ENCODE data around the gene RARA. TPM values are rescaled to one million over a fixed set of nuclear protein-coding genes. Genes with fewer than 3 reads are reported as not detected.
A peak's percentile ranks its signal among the peaks of the same experiment; 100 is the strongest.
"Not testable (repeated sequence)": the region's sequence is repeated elsewhere in the genome, so short reads cannot be mapped to it uniquely, and the experiment has no call there.

RARA gene
- total RNA-seq, 1 experiment from 2014 or later = 11.4 TPM

DNA sequence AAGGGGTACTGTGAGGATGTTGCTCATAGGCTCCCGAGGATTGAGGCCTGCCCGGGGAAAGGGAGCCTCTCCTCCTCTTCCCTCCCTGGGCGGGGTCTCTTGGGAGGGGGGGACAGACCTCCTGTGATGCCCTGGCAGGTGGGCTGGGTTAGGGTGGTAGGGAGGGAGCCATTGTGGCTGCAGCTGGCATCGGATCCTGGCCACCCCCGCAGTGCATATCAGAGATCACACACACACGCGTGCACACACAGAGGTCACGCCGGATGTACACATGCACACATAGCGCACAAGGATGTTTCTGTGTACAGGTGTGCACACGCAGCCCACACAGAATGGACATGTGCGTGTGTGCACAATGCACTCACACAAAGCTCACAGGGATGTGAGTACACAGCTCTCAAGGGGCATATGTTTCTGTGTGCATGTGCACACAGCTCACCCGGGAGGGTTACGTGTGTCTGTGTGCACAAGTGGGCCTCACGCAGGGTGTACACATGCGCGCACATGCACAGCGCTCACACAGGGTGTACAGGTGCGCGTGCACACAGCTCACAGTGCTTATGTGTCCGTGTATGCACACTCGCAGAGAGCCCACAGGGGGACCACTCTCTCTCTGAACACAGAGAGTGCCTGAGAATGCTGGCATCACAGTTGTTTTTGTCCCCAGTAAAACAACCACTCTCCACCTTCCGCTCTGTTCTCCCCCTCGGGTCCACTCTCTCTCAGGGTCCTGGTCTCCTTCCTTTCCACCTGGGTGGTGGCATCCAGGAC, 53.1 kb downstream of the RARA start:
- no peak for DNase-seq (ENCODE audit: low read depth)
- in situ Hi-C loops (cut with HindIII; ENCODE audit: low pct_unique_long_range_greater_than_20kb, low sequenced_read_pairs) = no loop called here

GRCh38 chr17:40362696-40363110, 53.7 kb downstream of the RARA start:
- in situ Hi-C loops (cut with HindIII; ENCODE audit: low pct_unique_long_range_greater_than_20kb, low sequenced_read_pairs) = no loop called here
- DNase-seq (ENCODE audit: low read depth) = peak; percentile 80

DNA sequence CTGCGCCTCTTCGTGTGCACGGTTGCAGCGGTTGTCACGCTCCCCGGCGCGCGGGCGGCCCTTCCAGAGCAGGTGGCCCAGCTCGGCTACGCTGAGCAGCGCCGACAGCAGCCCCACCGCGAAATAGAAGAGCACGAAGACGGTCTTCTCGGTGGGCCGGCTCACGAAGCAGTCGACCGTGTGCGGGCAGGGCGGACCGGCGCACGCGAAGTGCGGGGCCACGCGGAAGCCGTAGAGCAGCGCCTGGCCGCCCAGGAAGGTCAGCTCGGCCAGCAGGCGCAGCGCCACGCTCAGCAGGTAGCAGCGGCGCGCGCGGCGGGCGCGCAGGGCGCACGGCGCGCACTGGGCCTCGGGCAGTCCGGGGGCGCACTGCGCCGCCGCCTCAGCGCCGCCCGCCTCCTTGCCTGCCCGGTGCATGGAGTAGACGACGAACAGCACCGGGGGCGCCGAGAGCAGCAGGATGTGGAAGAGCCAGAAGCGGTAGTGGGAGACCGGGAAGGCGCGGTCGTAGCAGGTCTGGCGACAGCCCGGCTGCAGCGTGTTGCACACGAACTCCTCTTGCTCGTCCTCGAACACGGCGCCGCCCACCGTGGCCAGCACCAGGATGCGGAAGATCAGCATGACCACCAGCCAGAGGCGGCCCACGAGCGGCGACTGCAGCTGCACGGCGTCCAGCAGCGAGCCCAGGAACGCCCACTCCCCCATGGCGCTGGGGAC, 54.3 kb downstream of the RARA start:
- peak; percentile 61 for DNase-seq (ENCODE audit: low read depth)
- in situ Hi-C loops (cut with HindIII; ENCODE audit: low pct_unique_long_range_greater_than_20kb, low sequenced_read_pairs) = no loop called here

DNA sequence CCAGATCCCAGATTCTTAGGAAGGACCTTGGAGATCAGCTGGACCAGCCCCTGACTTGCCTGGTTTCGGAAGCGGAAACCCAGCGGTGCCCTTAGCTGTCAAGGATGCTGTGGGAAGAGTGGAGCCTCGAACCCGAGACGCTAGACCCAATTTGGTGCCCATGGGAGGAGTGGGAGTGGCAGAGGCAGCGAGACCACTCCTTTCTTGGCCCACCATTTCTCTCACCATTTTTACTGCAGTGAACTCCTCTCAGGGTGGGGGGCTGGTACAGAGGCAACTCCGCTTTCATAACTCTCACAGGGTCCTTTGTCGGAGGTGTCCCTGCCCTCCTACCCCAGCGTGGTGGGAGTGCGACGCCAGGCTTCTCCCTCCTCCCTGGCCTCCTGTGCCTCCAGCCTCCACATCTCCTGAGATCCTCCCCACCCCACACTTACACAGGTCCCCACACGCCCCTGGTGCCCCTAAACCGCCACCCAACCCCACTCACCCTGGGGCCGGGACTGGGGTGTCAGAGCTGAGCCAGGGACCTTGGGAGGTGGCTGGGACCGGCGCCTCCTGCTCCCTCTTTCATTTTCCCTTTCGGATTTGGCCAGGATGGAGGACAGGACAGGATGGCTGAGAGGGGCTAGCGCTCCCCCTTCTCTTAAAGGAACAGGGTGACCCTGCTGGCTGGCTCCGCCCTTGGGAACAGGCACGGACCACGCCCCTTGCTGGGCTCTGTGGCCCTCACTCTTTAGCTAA, 55.3 kb downstream of the RARA start, which contains the start of gene GJD3:
Gene GJD3 (minus strand): TSS at position 617 of the 741 bp plus-strand sequence. CDS start 922 bp downstream, outside the sequence.
- in situ Hi-C loops (cut with HindIII; ENCODE audit: low pct_unique_long_range_greater_than_20kb, low sequenced_read_pairs) = no loop called here
- DNase-seq (ENCODE audit: low read depth) = no peak

GRCh38 chr17:40364906-40365305, 55.9 kb downstream of the RARA start:
- DNase-seq (ENCODE audit: low read depth) = no peak

GRCh38 chr17:40366076-40366860, 57.3 kb downstream of the RARA start:
- no peak for DNase-seq (ENCODE audit: low read depth)
- in situ Hi-C loops (cut with HindIII; ENCODE audit: low pct_unique_long_range_greater_than_20kb, low sequenced_read_pairs) = no loop called here

More at GRCh38 chr17:40364906-40365305, 55.9 kb downstream of the RARA start:
- in situ Hi-C loops (cut with HindIII; ENCODE audit: low pct_unique_long_range_greater_than_20kb, low sequenced_read_pairs) = no loop called here

- in situ Hi-C loops (cut with HindIII; ENCODE audit: low pct_unique_long_range_greater_than_20kb, low sequenced_read_pairs) = no loop called here
- no peak for DNase-seq (ENCODE audit: low read depth)
These were observed 58.0 kb downstream of the RARA start for GRCh38 chr17:40366861-40367518.

DNA sequence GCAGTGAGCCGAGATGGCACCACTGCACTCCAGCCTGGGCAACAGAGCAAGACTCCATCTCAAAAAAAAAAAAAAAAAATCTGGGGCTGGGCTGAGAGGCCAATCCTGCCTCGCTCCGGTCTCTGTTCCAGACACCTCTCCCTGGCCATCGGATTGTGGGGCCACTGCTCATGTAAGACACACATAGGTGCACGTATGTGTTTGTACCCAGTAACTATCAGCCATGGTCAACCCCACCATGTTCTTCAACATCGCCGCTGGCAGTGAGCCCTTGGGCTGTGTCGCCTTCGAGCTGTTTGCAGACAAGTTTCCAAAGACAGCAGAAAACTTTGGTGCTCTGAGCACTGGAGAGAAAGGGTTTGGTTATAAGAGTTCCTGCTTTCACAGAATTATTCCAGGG, 58.7 kb downstream of the RARA start:
- in situ Hi-C loops (cut with HindIII; ENCODE audit: low pct_unique_long_range_greater_than_20kb, low sequenced_read_pairs) = not testable (repeated sequence)

DNA sequence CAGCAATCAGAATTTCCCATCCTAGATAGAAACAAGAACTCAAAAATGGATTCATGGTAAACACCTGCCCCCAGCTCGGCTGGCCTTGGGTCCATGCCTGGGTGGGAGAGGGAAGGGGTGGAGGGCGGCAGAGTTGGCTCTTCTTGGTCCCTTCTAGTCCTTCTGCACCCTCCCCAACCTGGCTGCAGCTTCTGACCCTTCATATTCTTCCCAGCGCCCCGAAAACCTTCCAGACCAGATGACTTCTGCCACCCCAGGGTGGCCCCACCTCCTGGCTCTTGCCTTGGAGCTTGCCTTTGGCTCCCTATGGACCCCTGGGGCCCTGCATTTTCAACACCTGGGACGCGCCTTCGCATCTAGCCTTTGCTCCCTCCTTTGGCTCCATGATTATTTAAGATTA, 60.9 kb downstream of the RARA start:
- in situ Hi-C loops (cut with HindIII; ENCODE audit: low pct_unique_long_range_greater_than_20kb, low sequenced_read_pairs) = no loop called here
- DNase-seq (ENCODE audit: low read depth) = no peak

More for the DNA sequence above, 58.7 kb downstream of the RARA start:
- DNase-seq (ENCODE audit: low read depth) = not testable (repeated sequence)

DNA sequence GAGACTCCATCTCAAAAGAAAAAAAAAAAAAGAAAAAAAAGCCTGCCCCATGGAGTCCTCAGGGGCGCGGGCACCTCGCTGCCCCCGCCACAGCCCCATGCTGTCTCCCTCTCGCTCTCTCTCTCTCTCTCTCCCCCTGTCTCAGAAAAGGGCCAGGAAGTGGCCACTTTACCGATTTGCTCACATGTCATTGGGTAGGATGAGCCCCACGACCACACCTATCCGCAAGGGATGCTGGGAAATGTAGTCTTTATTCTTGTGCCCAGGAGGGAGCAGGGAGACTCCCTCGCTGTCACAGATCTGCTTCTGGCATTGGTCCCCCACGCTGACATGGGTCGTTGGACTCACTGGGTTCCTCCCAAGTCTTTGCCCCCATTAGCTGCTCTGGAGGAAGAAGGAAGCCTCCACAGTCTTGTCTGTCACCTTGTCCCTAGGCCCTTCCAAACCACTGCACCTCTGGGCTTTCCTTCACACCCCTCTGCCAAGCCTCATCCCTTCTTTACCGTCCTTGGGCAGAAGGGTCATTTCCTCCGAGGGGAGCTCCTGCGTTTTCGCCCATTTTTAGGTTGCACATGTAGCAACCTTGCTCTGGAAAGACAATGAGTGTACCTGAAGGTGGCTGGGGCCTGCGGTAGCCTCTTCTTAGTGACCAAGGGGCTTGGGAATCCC, 62.4 kb downstream of the RARA start:
- in situ Hi-C loops (cut with HindIII; ENCODE audit: low pct_unique_long_range_greater_than_20kb, low sequenced_read_pairs) = no loop called here
- no peak for DNase-seq (ENCODE audit: low read depth)

- no peak for DNase-seq (ENCODE audit: low read depth)
- in situ Hi-C loops (cut with HindIII; ENCODE audit: low pct_unique_long_range_greater_than_20kb, low sequenced_read_pairs) = no loop called here
These were observed 63.1 kb downstream of the RARA start for GRCh38 chr17:40372031-40372430.

- in situ Hi-C loops (cut with HindIII; ENCODE audit: low pct_unique_long_range_greater_than_20kb, low sequenced_read_pairs); DNase-seq (ENCODE audit: low read depth): not testable (repeated sequence)
These were observed 63.7 kb downstream of the RARA start for GRCh38 chr17:40372644-40373043.

- in situ Hi-C loops (cut with HindIII; ENCODE audit: low pct_unique_long_range_greater_than_20kb, low sequenced_read_pairs) = no loop called here
- DNase-seq (ENCODE audit: low read depth) = no peak
These were observed 64.3 kb downstream of the RARA start for GRCh38 chr17:40373324-40373723.

DNA sequence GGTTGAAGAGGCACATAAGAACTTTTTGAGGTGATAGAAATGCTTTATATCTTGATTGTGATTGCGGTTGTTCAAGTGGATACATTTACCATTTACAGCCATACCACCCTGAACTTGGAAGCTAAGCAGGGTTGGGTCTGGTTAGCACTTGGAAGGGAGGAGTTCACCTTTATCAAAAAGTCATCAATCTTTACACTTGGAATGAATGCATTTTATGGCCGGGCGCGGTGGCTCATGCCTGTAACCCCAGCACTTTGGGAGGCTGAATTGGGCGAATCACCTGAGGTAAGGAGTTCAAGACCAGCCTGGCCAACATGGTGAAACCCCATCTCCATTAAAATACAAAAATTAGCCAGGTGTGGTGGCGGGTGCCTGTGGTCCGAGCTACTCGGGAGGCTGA, 65.0 kb downstream of the RARA start:
- in situ Hi-C loops (cut with HindIII; ENCODE audit: low pct_unique_long_range_greater_than_20kb, low sequenced_read_pairs) = no loop called here
- DNase-seq (ENCODE audit: low read depth) = no peak

GRCh38 chr17:40374821-40375498, 66.0 kb downstream of the RARA start:
- in situ Hi-C loops (cut with HindIII; ENCODE audit: low pct_unique_long_range_greater_than_20kb, low sequenced_read_pairs) = no loop called here
- no peak for DNase-seq (ENCODE audit: low read depth)

GRCh38 chr17:40375786-40376185, 66.8 kb downstream of the RARA start:
- in situ Hi-C loops (cut with HindIII; ENCODE audit: low pct_unique_long_range_greater_than_20kb, low sequenced_read_pairs); DNase-seq (ENCODE audit: low read depth): not testable (repeated sequence)

DNA sequence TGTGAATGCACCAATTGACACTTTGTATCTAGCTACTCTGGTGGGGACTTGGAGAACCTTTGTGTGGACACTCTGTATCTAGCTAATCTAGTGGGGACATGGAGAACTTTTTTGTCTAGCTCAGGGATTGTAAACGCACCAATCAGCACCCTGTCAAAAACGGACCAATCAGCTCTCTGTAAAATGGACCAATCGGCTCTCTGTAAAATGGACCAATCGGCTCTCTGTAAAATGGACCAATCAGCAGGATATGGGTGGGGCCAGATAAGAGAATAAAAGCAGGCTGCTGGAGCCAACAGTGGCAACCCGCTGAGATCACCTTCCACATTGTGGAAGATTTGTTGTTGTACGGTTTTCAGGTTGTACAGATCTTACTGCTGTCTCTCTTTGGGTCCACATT, 67.6 kb downstream of the RARA start:
- in situ Hi-C loops (cut with HindIII; ENCODE audit: low pct_unique_long_range_greater_than_20kb, low sequenced_read_pairs); DNase-seq (ENCODE audit: low read depth): not testable (repeated sequence)

Data from Caki2 (cell line).